ENCODE results near the gene ABCC11. TPM values are rescaled to one million over a fixed set of nuclear protein-coding genes. Genes with fewer than 3 reads are reported as not detected.
A peak's percentile ranks its signal among the peaks of the same experiment; 100 is the strongest.

The ABCC11 gene
- total RNA-seq, 1 experiment from 2014 or later, result not detected

GRCh38 chr16:48132696-48133095 lies 114.6 kb downstream of the ABCC11 start:
- DNase-seq (ENCODE audit: low read depth), result no peak

- DNase-seq (ENCODE audit: low read depth), result no peak
Observed at GRCh38 chr16:48131201-48131935, 116.0 kb downstream of the ABCC11 start.

- no peak for DNase-seq (ENCODE audit: low read depth)
Observed at GRCh38 chr16:48129926-48130325, 117.4 kb downstream of the ABCC11 start.

GRCh38 chr16:48128769-48129168 lies 118.6 kb downstream of the ABCC11 start:
- no peak for DNase-seq (ENCODE audit: low read depth)

- DNase-seq (ENCODE audit: low read depth), result peak; percentile 96
Observed at GRCh38 chr16:48126801-48127644, 120.3 kb downstream of the ABCC11 start.

- DNase-seq (ENCODE audit: low read depth), result no peak
Observed at GRCh38 chr16:48125888-48126287, 121.5 kb downstream of the ABCC11 start.

GRCh38 chr16:48124266-48124665 lies 123.1 kb downstream of the ABCC11 start:
- DNase-seq (ENCODE audit: low read depth), result no peak

GRCh38 chr16:48123104-48123788 lies 124.1 kb downstream of the ABCC11 start:
- peak; percentile 97 for DNase-seq (ENCODE audit: low read depth)

- no peak for DNase-seq (ENCODE audit: low read depth)
Observed at GRCh38 chr16:48121276-48121675, 126.1 kb downstream of the ABCC11 start.

GRCh38 chr16:48118841-48119240 lies 128.5 kb downstream of the ABCC11 start:
- no peak for DNase-seq (ENCODE audit: low read depth)

GRCh38 chr16:48117217-48118105 lies 129.9 kb downstream of the ABCC11 start:
- DNase-seq (ENCODE audit: low read depth), result peak; percentile 71

Other genes starting within 250 kb of the ABCC11 start
- not detected in 2 replicates for gene ABCC12, start 91.5 kb downstream of the ABCC11 start, total RNA-seq (2014; rRNA removed; shearing (Covaris generic))
- 20.0 and 29.2 TPM in 2 replicates for gene LONP2, start 3.2 kb downstream of the ABCC11 start, total RNA-seq (2014; rRNA removed; shearing (Covaris generic))
- gene SIAH1, start 137.9 kb upstream of the ABCC11 start, total RNA-seq (2014; rRNA removed; shearing (Covaris generic)), result 16.4 and 20.2 TPM in 2 replicates

Measured in Daoy (cell line).